ENCODE measurements around the gene NRL.

NRL gene

DNA sequence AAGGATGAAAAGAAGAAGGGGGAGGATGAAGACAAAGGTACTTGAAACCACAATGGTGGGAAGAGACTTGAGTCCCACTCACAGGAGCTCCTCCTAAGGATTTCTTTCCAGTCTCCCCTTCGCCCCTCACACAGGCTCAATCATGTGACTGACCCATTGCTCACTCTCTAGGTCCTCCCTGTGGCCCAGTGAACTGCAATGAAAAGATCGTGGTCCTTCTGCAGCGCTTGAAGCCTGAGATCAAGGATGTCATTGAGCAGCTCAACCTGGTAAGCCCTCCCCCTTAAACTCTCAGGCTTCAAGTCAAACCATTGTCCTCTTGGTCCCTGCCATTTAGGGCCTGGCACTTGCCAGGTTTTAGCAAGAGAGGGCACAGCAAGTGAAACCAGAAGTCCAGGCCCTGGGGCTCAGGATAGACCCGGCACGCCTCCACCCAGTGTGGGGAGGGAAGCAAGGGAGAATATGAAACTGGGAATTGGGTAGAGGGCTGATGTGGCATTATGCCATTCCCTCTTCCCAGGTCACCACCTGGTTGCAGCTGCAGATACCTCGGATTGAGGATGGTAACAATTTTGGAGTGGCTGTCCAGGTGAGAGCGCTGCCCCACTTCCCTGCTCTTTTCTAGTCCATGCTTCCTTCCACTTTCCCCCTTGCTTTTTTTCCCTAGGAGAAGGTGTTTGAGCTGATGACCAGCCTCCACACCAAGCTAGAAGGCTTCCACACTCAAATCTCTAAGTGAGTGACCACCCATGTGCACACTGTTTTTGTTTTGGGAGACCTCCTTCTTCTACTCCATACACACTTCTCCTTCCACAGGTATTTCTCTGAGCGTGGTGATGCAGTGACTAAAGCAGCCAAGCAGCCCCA, 23.0 kb upstream of the NRL start:
- in situ Hi-C loops (cut with MboI; ENCODE audit: low pct_unique_long_range_greater_than_20kb, low sequenced_read_pairs, unreplicated experiment), result no loop called here
- DNase-seq (ENCODE audit: low spot score), result no peak

DNA sequence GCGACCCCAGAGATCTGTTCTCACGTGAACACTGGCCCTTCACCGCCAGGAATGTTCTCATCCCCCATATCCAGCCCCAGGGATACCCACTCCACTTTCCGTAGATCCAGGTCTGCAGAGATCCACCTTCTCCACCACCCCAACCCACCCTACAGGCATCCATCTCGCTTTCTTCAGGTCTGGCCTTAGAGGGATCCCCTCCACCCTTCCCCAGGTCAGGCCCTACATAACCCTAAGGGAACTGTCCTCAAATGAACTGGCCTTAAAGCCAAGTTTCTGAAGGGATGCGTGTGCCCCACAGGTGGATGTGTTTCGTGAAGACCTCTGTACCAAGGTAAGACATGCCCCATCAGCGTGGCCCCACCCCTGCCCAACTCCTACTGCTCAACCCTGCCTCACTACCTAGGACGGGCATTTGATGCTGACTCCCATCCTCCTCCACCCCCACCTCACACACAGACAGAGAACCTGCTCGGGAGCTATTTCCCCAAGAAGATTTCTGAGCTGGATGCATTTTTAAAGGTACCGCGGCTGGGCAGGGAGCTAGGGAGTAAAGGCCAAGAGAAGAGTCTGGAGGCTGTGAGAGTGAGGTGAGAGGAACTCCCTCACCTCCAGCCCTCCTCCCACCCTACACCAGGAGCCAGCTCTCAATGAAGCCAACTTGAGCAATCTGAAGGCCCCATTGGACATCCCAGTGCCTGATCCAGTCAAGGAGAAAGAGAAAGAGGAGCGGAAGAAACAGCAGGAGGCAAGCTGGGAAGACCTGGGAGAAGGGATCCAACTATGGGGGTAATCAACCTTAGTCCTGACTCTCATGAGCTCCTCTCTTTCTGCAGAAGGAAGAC, 22.2 kb upstream of the NRL start:
- DNase-seq (ENCODE audit: low spot score), result no peak
- in situ Hi-C loops (cut with MboI; ENCODE audit: low pct_unique_long_range_greater_than_20kb, low sequenced_read_pairs, unreplicated experiment), result no loop called here
- TF ChIP-seq, protein P1, sequence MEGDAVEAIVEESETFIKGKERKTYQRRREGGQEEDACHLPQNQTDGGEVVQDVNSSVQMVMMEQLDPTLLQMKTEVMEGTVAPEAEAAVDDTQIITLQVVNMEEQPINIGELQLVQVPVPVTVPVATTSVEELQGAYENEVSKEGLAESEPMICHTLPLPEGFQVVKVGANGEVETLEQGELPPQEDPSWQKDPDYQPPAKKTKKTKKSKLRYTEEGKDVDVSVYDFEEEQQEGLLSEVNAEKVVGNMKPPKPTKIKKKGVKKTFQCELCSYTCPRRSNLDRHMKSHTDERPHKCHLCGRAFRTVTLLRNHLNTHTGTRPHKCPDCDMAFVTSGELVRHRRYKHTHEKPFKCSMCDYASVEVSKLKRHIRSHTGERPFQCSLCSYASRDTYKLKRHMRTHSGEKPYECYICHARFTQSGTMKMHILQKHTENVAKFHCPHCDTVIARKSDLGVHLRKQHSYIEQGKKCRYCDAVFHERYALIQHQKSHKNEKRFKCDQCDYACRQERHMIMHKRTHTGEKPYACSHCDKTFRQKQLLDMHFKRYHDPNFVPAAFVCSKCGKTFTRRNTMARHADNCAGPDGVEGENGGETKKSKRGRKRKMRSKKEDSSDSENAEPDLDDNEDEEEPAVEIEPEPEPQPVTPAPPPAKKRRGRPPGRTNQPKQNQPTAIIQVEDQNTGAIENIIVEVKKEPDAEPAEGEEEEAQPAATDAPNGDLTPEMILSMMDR (IDR thresholded peaks at IDR 0.05; ENCODE audit: extremely low read depth, insufficient read depth, missing control alignments), result no peak

More for the DNA sequence above, 23.0 kb upstream of the NRL start:
- TF ChIP-seq, protein P1 (IDR thresholded peaks at IDR 0.05; ENCODE audit: extremely low read depth, insufficient read depth, missing control alignments), result no peak

DNA sequence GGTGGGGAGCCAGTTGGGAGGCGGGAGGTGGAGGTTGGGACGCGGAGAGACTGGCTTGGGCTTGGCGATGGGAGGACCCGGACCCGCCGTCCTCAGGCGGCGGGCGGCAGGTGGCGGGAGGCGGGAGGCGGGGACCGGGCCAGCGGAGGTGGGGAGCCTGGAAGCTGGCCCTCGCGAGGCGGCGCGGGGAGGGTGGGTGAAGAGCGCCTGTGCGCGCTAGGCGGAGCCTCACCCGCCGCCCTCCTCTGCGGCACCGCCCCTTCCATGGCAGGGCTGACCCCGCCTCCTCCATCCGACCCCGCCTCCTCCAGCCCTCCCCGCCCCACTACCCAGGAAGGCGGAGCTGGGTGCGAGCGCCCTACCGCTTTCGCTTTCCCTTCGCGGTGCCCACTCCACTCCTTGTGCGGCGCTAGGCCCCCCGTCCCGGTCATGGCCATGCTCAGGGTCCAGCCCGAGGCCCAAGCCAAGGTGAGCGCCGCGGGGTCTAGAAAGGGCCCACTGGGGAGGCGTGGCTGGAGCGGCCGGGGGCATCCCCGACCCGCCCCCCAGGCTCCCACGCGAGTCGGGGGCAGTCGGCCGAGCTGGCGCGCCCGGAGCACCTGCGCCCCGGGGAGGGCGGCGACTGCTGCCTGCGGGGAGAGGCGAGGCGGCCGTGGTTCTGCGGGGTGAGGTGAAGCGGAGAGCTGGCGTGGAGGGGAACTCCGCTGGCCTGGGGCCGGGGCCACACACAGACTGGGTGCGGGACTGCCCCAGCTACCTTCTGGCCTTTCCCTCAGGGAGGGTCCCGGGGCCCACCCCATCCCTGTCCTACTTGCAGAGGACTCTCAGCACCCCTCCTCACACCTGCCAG, 21.3 kb upstream of the NRL start, which contains the start of gene PSME1:
Gene PSME1, plus strand, starts transcription at position 361 of the 850 bp plus-strand sequence. Its CDS starts 69 bp downstream, at position 430.
- DNase-seq (ENCODE audit: low spot score), result peak; percentile 98
- in situ Hi-C loops (cut with MboI; ENCODE audit: low pct_unique_long_range_greater_than_20kb, low sequenced_read_pairs, unreplicated experiment), result no loop called here
- TF ChIP-seq, protein P1 (IDR thresholded peaks at IDR 0.05; ENCODE audit: extremely low read depth, insufficient read depth, missing control alignments), result no peak

DNA sequence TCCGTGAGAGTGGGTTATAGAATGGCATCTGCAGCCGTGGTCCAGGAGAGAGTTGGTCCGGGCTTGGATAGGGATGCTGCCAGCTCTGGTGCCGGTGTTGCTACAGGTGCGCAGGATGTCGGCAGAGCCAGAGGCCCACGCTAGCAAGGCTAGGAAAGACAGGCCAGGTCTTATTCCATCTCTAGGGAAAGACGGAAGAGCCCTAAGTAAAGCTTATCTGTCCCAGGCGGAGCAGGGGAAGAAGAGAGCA, 20.8 kb upstream of the NRL start:
- DNase-seq (ENCODE audit: low spot score), result no peak
- in situ Hi-C loops (cut with MboI; ENCODE audit: low pct_unique_long_range_greater_than_20kb, low sequenced_read_pairs, unreplicated experiment), result no loop called here
- TF ChIP-seq, protein P1 (IDR thresholded peaks at IDR 0.05; ENCODE audit: extremely low read depth, insufficient read depth, missing control alignments), result no peak

DNA sequence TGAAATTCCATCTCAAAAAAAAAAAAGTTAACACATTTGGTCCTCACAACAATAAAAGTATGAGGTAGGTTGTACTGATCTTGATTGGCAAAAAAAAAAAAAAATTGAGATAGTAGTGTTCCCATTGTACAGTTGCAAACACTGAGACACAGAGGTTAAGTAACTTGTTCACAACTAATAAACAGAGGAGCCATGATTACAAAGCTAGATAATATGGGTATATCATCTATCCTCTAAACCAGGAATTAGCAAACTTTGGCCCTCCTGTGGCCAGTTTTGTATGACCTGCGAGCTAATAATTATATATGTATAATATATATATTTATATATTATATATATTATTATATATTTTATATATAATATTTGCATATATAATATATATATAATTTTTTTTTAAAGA, 19.0 kb upstream of the NRL start:
- in situ Hi-C loops (cut with MboI; ENCODE audit: low pct_unique_long_range_greater_than_20kb, low sequenced_read_pairs, unreplicated experiment), result no loop called here
- no peak for DNase-seq (ENCODE audit: low spot score)
- TF ChIP-seq, protein P1 (IDR thresholded peaks at IDR 0.05; ENCODE audit: extremely low read depth, insufficient read depth, missing control alignments), result no peak

DNA sequence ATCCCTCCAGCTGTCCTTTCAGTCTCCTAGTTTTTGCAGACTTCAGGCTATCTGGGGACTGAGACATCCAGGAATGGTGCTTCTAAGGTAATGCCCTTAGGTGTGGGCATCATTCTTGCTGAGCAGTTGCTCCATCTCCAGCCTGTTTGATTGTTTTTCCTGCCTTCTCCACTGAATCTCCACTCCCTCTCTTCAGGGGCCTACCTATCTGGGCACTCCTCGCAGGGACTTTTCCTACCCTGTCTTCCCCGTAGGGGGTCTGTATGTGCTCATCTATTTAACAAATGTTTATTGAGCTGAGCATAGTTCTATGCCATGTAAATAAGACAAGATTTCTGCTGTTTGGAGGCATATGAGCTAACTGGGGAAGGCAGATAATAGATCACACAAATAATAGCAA, 18.2 kb upstream of the NRL start:
- in situ Hi-C loops (cut with MboI; ENCODE audit: low pct_unique_long_range_greater_than_20kb, low sequenced_read_pairs, unreplicated experiment), result no loop called here
- no peak for DNase-seq (ENCODE audit: low spot score)
- TF ChIP-seq, protein P1 (IDR thresholded peaks at IDR 0.05; ENCODE audit: extremely low read depth, insufficient read depth, missing control alignments), result no peak

All from GM13977 (cell line).